ENCODE results near the gene C13orf46. TPM values are rescaled to one million over a fixed set of nuclear protein-coding genes. Genes with fewer than 3 reads are reported as not detected.

The C13orf46 gene
- polyA plus RNA-seq, 2 donors, result 0.04 to 0.26 TPM

- no peaks in the 10 kb centered on the region for H3K36me3 ChIP-seq (ENCODE audit: control insufficient read depth in 2 of 2, insufficient read depth in 2 of 2, low read length in 1 of 2)
- no peak overlapping the region for H3K4me3 ChIP-seq (ENCODE audit: low read depth in 1 of 2, low read length in 2 of 2)
- H3K4me1 ChIP-seq (ENCODE audit: control insufficient read depth in 2 of 2, insufficient read depth in 2 of 2, low read length in 1 of 2), result peaks cover 2% of the 10 kb centered on the region in 2 donors
- H3K27ac ChIP-seq (ENCODE audit: low read depth in 2 of 2, low read length in 1 of 2), result no peak overlapping the region
- no peaks in the 10 kb centered on the region for H3K9me3 ChIP-seq (ENCODE audit: control insufficient read depth in 2 of 2, insufficient read depth in 1 of 2, low read depth in 1 of 2, low read length in 1 of 2)
- no peaks in the 10 kb centered on the region for H3K27me3 ChIP-seq (ENCODE audit: control insufficient read depth in 1 of 2, insufficient read depth in 2 of 2, low read length in 2 of 2)
- 67 to 69% methylated on average over 16 of the region's 16 CpGs for WGBS, 2 donors
Measured at GRCh38 chr13:113941571-113942191, 32.2 kb downstream of the C13orf46 start.

- Histone ChIP-seq H3K36me3 (ENCODE audit: control insufficient read depth in 2 of 2, insufficient read depth in 2 of 2, low read length in 1 of 2) (no peaks in the 10 kb centered on the region), H3K9me3 (ENCODE audit: control insufficient read depth in 2 of 2, insufficient read depth in 1 of 2, low read depth in 1 of 2, low read length in 1 of 2) (no peaks in the 10 kb centered on the region), H3K4me1 (ENCODE audit: control insufficient read depth in 2 of 2, insufficient read depth in 2 of 2, low read length in 1 of 2) (peaks cover 0 to 3% of the 10 kb centered on the region in 2 donors), H3K4me3 (ENCODE audit: low read depth in 1 of 2, low read length in 2 of 2) (no peak overlapping the region), H3K27me3 (ENCODE audit: control insufficient read depth in 1 of 2, insufficient read depth in 2 of 2, low read length in 2 of 2) (no peaks in the 10 kb centered on the region), H3K27ac (ENCODE audit: low read depth in 2 of 2, low read length in 1 of 2) (no peak overlapping the region)
- 65 to 78% methylated on average over 16 of the region's 16 CpGs for WGBS, 2 donors
Measured at GRCh38 chr13:113939944-113940297, 34.0 kb downstream of the C13orf46 start.

GRCh38 chr13:113939129-113939943 is 34.5 kb downstream of the C13orf46 start:
- H3K36me3 ChIP-seq (ENCODE audit: control insufficient read depth in 2 of 2, insufficient read depth in 2 of 2, low read length in 1 of 2), result no peaks in the 10 kb centered on the region
- H3K27ac ChIP-seq (ENCODE audit: low read depth in 2 of 2, low read length in 1 of 2), result no peak overlapping the region
- 65 to 71% methylated on average over 28 of the region's 28 CpGs for WGBS, 2 donors
- no peaks in the 10 kb centered on the region for H3K9me3 ChIP-seq (ENCODE audit: control insufficient read depth in 2 of 2, insufficient read depth in 1 of 2, low read depth in 1 of 2, low read length in 1 of 2)
- no peaks in the 10 kb centered on the region for H3K27me3 ChIP-seq (ENCODE audit: control insufficient read depth in 1 of 2, insufficient read depth in 2 of 2, low read length in 2 of 2)
- no peak overlapping the region for H3K4me3 ChIP-seq (ENCODE audit: low read depth in 1 of 2, low read length in 2 of 2)
- peaks cover 0 to 3% of the 10 kb centered on the region in 2 donors for H3K4me1 ChIP-seq (ENCODE audit: control insufficient read depth in 2 of 2, insufficient read depth in 2 of 2, low read length in 1 of 2)

DNA sequence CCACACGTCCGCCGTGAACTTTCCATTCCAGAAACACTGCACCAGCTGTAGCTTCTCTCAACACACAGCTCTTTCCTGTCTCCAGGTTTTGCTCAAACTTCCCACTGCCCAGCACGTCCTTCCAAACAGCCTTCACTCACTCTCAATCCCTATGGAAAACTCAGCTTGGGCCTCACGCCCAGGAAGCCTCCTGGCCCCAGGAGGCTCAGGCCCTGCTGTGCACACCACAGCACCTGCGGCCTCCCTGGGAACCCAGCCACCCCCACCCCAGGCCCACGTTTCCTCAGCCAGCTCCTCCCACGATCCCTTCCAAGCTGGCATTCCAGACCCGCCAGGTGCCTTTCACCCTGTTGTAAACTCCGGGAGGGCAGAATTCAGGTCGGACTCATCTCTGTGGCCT is 35.2 kb downstream of the C13orf46 start:
- H3K36me3 ChIP-seq (ENCODE audit: control insufficient read depth in 2 of 2, insufficient read depth in 2 of 2, low read length in 1 of 2), result no peaks in the 10 kb centered on the region
- H3K27me3 ChIP-seq (ENCODE audit: control insufficient read depth in 1 of 2, insufficient read depth in 2 of 2, low read length in 2 of 2), result no peaks in the 10 kb centered on the region
- peaks cover 0 to 3% of the 10 kb centered on the region in 2 donors for H3K4me1 ChIP-seq (ENCODE audit: control insufficient read depth in 2 of 2, insufficient read depth in 2 of 2, low read length in 1 of 2)
- H3K9me3 ChIP-seq (ENCODE audit: control insufficient read depth in 2 of 2, insufficient read depth in 1 of 2, low read depth in 1 of 2, low read length in 1 of 2), result no peaks in the 10 kb centered on the region
- 42 to 47% methylated on average over 11 of the region's 11 CpGs for WGBS, 2 donors
- H3K27ac ChIP-seq (ENCODE audit: low read depth in 2 of 2, low read length in 1 of 2), result no peak overlapping the region
- H3K4me3 ChIP-seq (ENCODE audit: low read depth in 1 of 2, low read length in 2 of 2), result no peak overlapping the region

- Histone ChIP-seq H3K27ac (ENCODE audit: low read depth in 2 of 2, low read length in 1 of 2) (no peak overlapping the region), H3K9me3 (ENCODE audit: control insufficient read depth in 2 of 2, insufficient read depth in 1 of 2, low read depth in 1 of 2, low read length in 1 of 2) (no peaks in the 10 kb centered on the region), H3K4me1 (ENCODE audit: control insufficient read depth in 2 of 2, insufficient read depth in 2 of 2, low read length in 1 of 2) (peaks cover 0 to 3% of the 10 kb centered on the region in 2 donors), H3K27me3 (ENCODE audit: control insufficient read depth in 1 of 2, insufficient read depth in 2 of 2, low read length in 2 of 2) (no peaks in the 10 kb centered on the region), H3K4me3 (ENCODE audit: low read depth in 1 of 2, low read length in 2 of 2) (no peak overlapping the region), H3K36me3 (ENCODE audit: control insufficient read depth in 2 of 2, insufficient read depth in 2 of 2, low read length in 1 of 2) (no peaks in the 10 kb centered on the region)
- 62 to 63% methylated on average over 7 of the region's 7 CpGs for WGBS, 2 donors
Measured at GRCh38 chr13:113938246-113938645, 35.6 kb downstream of the C13orf46 start.

DNA sequence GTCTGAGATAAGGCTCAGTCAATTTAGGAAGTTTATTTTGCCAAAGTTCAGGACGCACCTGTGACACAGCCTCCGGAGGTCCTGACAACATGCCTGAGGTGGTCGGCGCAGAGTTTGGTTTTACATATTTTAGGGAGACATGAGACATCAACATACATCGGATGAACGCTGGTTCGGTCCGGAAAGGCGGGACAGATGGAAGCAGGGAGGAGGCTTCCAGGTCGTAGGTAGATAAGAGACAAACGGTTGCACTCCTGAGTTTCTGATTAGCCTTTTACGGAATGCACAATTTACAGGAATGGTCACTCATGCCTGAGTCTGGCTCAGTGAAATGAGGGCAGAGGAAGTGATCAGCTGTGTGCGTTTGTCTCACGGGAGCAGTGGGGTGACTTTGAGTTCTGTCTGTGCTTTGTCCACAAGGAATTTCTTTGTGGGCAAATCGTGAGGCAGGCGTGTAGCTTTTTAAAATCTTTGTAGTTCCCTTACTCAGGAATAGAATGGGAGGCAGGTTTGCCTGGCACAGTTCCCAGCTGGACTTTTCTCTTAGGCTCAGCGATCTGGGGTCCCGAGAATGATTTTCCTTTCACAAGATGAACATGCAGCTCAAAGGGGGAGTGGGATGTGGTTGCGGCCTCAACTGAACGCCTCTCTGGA is 36.2 kb downstream of the C13orf46 start:
- no peaks in the 10 kb centered on the region for H3K27me3 ChIP-seq (ENCODE audit: control insufficient read depth in 1 of 2, insufficient read depth in 2 of 2, low read length in 2 of 2)
- H3K9me3 ChIP-seq (ENCODE audit: control insufficient read depth in 2 of 2, insufficient read depth in 1 of 2, low read depth in 1 of 2, low read length in 1 of 2), result no peaks in the 10 kb centered on the region
- WGBS, 2 donors, result 62 to 74% methylated on average over 20 of the region's 20 CpGs
- no peaks in the 10 kb centered on the region for H3K36me3 ChIP-seq (ENCODE audit: control insufficient read depth in 2 of 2, insufficient read depth in 2 of 2, low read length in 1 of 2)
- H3K4me3 ChIP-seq (ENCODE audit: low read depth in 1 of 2, low read length in 2 of 2), result no peak overlapping the region
- no peak overlapping the region for H3K27ac ChIP-seq (ENCODE audit: low read depth in 2 of 2, low read length in 1 of 2)
- H3K4me1 ChIP-seq (ENCODE audit: control insufficient read depth in 2 of 2, insufficient read depth in 2 of 2, low read length in 1 of 2), result peaks cover 0 to 3% of the 10 kb centered on the region in 2 donors

- peaks cover 0 to 3% of the 10 kb centered on the region in 2 donors for H3K4me1 ChIP-seq (ENCODE audit: control insufficient read depth in 2 of 2, insufficient read depth in 2 of 2, low read length in 1 of 2)
- no peaks in the 10 kb centered on the region for H3K36me3 ChIP-seq (ENCODE audit: control insufficient read depth in 2 of 2, insufficient read depth in 2 of 2, low read length in 1 of 2)
- no peaks in the 10 kb centered on the region for H3K27me3 ChIP-seq (ENCODE audit: control insufficient read depth in 1 of 2, insufficient read depth in 2 of 2, low read length in 2 of 2)
- no peaks in the 10 kb centered on the region for H3K9me3 ChIP-seq (ENCODE audit: control insufficient read depth in 2 of 2, insufficient read depth in 1 of 2, low read depth in 1 of 2, low read length in 1 of 2)
- 82 to 85% methylated on average over 12 of the region's 12 CpGs for WGBS, 2 donors
- no peak overlapping the region for H3K27ac ChIP-seq (ENCODE audit: low read depth in 2 of 2, low read length in 1 of 2)
- no peak overlapping the region for H3K4me3 ChIP-seq (ENCODE audit: low read depth in 1 of 2, low read length in 2 of 2)
Measured at GRCh38 chr13:113937073-113937472, 36.8 kb downstream of the C13orf46 start.

DNA sequence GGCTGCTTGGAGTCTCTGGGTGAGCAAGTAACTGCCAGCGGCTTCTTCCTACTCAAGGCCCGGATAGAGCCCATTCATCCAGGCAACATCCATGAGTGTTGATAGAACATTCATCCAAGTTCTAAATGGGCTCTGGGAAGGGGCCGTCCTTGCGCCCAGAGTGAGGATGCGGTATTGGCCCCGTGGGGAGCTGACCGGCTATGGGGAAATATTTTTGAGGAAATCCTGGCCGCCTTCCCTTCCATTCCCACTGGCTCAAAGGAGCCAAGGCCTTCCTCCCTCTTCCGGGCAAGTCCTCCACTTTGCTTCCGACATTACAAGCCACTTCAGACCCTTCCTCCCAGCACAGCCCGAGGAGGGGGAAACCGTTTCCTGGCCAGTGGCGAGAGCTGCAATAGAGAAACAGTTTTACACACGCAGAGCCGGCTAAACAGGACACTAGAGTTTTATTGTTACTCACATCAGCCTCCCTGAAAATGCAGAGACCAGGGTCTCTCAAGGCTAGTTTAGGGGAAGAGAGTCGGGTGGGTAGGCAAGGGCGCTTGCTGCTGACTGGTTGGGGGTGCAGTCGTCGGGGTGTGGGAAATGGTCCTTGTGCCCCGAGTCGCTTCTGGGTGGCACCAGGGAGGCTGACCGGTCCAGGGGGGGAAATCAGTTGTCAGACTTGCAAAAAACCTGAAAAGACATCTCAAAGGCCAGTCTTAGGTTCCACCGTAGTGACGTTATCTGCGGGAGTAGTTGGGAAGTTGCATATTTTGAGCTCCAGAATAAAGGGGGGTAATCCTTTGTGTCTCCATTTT is 37.5 kb downstream of the C13orf46 start:
- Histone ChIP-seq H3K4me3 (ENCODE audit: low read depth in 1 of 2, low read length in 2 of 2) (no peak overlapping the region), H3K36me3 (ENCODE audit: control insufficient read depth in 2 of 2, insufficient read depth in 2 of 2, low read length in 1 of 2) (no peaks in the 10 kb centered on the region), H3K27me3 (ENCODE audit: control insufficient read depth in 1 of 2, insufficient read depth in 2 of 2, low read length in 2 of 2) (no peaks in the 10 kb centered on the region), H3K27ac (ENCODE audit: low read depth in 2 of 2, low read length in 1 of 2) (no peak overlapping the region), H3K4me1 (ENCODE audit: control insufficient read depth in 2 of 2, insufficient read depth in 2 of 2, low read length in 1 of 2) (peaks cover 0 to 1% of the 10 kb centered on the region in 2 donors), H3K9me3 (ENCODE audit: control insufficient read depth in 2 of 2, insufficient read depth in 1 of 2, low read depth in 1 of 2, low read length in 1 of 2) (no peaks in the 10 kb centered on the region)
- WGBS, 2 donors, result 84 to 86% methylated on average over 25 of the region's 25 CpGs

All from esophagus (tissue), 2 donors.